Dedifferentiated amniotic fluid mesenchymal stem cell (primary cell): Measurements from ENCODE around the gene NMNAT2.

ENCODE experiments used
- DNase-seq: peaks from one replicate; pipeline ENCODE4 v3.0.0-alpha.2; 2016; ENCODE audit errors: extremely low spot score

NMNAT2 gene

DNA sequence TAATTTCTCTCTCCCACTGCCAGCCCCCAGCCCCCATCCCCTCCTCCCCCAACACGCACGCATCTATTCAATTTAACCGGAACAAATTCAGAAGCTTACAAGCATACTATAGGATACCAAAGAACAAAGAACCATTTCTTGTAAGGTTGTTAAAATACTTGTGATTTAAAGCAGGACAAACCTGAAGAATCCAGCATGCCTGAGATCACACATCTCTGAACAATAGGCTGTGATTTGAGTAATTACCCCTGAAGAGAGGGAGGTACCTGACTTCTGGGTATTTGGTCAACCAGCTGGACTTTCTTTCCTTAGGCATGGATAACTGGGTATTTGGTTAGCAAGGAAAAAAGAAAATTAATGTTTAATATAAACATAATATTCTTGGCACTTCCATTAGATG, 105.1 kb downstream of the NMNAT2 start:
- DNase-seq: no peak

GRCh38 chr1:183310753-183311479, 107.3 kb downstream of the NMNAT2 start:
- no peak for DNase-seq

- no peak for DNase-seq
Measured at GRCh38 chr1:183308719-183309118, 109.5 kb downstream of the NMNAT2 start.

GRCh38 chr1:183306317-183307042, 111.7 kb downstream of the NMNAT2 start:
- no peak for DNase-seq

DNA sequence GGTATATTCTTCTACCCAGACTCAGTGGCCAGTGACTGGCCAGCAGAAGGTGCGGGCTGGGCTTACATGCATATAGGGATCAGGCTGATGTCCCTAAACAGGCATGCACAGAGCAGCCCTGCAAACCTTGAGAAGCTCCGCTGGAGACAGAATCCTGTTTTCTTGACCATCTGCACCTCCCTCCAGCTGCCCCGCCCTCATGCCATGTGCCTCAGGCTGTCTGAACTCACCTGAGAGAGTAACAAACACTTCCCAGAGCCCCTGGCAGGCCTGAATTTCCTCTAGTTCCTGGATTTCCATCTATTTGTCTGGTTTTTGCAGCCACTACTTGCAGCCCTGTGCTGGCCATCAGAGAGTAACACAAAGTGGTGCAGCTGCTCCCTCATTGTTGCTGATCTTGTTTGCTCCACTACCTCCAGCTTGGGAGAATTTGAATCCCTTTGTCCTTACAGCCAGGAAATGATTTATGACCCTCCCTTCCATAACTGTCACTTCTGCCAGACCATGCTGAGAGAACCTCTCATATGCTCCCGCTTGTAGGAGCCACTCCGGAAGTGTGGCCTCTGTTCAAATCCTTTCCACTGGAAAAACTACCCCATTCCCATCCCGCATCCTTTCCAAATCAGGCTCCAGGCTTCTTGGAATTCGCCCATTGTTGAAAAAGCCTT, 113.6 kb downstream of the NMNAT2 start:
- no peak for DNase-seq

DNA sequence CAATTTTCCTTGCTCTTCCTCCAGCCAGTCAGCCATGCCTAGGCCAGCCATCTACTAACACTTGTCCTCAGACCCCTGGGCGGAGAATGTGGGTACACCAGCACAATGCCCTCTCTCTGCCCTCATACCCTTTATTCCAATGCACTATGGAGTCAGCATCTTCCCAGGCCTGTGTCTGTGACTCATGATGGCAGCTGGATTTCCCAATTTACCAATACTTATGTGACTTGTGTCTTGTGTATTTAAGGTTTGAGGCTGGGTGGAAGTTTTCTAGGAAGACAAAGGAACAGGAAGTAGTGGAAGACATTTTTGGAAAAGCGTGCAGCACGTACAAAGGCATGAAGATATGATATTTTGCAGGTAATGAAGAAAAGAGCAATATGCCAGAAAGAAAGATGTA, 114.3 kb downstream of the NMNAT2 start:
- no peak for DNase-seq

- no peak for DNase-seq
Measured at GRCh38 chr1:183303323-183303645, 114.9 kb downstream of the NMNAT2 start.

DNA sequence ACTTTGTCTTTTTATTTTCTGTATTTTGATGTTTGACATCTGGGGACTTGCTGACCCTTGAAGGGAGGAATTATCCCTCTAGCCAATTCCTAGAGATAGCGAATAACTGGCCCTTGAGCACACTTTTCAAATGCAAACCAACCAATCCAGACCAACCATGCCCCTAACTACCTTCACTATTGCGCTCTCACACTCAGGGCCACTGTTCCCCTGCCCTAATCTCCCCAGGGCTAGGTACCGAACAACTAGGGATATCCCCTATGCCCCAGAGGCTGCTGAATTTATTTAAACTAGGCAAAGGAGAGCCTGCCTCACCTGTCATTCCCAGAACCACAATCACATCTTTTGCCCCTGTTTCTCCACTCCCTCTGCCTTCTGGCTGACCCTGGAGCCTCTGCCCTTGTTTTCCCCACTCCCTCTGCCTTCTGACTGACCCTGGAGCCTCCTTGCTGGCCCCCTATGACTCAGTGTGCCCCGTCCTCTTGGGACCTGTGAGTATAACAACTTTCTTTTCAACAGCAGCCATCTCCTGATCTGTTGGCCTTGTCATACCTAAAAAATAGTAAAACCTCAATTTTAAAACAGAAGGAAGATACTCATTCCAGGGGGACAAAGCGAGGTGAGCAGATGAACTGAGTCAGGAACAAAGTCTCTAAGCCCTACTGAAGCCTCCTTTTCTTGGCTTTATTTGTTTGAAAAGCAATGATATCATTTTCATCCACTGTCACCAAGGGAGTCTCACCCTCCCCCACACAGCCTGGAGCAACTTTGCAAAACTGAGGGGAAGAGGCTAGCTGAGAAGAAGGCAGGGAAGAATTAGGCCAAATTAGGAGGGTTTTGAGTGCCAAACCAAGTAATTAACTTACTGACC, 115.5 kb downstream of the NMNAT2 start:
- no peak for DNase-seq

GRCh38 chr1:183301239-183301638, 116.9 kb downstream of the NMNAT2 start:
- DNase-seq: no peak

DNA sequence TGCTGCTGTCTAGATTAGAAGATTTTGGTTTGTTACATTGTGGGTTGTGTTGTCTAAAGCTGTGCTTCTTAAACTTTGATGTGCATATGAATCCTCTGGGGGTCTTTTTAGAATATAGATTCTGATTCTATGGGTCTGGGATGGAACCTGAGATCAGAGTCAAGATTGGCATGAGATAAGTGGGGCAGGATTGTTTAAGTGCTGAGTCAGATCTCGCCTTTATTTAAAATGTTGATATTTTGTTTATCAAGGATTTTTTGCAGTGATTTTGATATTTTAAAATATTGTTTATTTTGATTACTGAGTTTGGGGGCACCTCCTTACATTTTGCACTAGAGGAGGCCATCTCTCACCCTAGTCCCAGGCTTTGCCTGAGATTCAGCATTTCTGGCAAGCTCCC, 117.4 kb downstream of the NMNAT2 start:
- DNase-seq: no peak

- DNase-seq: no peak
Measured at GRCh38 chr1:183300395-183300794, 117.8 kb downstream of the NMNAT2 start.

GRCh38 chr1:183296782-183297181, 121.4 kb downstream of the NMNAT2 start:
- DNase-seq: no peak

DNA sequence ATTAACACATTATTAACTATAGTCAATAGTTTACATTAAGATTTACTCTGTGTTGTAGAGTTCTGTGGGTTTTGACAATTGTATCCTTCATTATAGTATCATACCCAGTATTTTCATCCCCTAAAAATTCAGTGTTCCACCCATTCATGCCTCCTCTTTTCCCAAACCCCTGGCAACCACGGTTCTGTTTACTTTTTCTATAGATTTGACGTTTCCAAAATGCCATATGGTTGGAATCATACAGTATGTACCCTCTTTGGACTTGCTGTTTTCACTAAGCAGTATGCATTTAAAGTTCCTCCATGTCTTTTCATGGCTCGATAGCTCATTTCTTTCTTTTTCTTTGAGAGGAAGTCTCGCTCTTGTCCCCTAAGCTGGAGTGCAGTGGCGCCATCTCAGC, 122.7 kb downstream of the NMNAT2 start:
- no peak for DNase-seq

DNA sequence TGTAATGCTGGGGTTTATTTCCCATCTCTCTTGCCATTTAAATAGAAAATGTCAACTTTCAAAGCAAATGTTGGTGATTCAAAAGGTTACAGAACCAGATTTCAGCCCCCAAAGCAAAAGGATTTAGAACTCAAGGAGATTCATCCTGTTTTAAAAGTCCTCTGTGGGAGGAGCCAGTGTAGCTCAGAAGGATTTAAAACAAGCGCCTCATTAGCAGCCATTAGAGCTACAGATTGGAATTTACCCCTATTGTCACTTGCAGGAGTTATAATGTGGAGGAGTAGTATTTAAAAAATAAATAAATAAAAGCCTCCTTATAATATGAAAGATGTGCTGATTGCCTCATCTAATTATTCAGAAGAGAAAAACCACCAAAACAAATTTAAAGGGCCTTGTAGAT, 124.3 kb downstream of the NMNAT2 start:
- DNase-seq: no peak

GRCh38 chr1:183293241-183293640, 124.9 kb downstream of the NMNAT2 start:
- DNase-seq: no peak

DNA sequence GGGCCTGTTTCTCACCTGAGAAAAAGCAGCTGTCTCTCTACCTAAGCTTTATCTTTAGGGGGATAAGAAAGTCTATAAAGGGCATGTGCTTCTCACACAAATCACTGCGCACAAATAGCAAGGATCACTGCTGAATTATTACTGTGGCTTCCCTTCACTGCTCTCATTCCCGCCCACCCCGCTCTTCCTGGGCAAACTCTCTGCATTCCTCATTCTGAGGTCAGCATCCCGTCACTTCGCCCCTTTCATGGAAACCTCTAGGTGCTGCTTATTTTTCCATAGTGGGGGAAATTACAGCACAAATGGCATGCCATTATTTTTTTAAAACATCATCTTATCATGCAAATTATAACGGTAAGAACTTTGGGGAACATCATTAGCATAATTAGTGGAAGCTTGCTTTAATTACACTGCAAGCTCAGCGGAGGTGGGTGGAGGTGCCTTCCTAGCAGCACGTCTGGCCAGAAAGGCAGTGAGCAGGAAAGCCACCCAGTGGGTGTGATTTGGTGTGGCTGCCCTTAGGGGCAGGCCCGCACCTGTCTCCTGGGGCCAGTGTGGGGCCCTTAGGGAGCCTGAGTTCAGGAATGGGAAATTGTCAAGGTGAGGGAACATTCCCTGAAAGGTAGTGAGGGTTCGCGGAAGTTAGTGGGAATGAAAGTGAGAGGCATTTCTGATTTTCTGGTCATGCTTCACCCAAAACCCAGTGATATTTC, 126.2 kb downstream of the NMNAT2 start:
- DNase-seq: peak; percentile 38

GRCh38 chr1:183291216-183291762, 126.9 kb downstream of the NMNAT2 start:
- no peak for DNase-seq

DNA sequence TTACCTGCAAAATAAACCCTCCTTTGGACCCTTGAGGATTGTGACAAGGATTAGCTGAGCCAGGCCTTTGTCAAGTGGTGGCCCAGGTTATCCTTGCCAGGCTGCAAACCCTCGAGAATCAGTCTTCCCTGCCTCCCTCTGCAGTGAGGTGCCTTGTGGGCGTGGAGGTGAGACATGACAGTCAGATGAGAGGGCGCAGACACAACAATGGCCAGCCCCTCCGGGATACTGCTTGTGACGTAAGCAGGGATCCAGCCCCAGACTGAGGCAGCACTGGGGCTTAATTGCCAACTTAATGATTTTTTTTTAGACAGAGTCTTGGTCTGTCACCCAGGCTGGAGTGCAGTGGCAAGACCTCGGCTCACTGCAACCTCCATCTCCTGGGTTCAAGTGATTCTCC, 127.6 kb downstream of the NMNAT2 start:
- DNase-seq: no peak

- no peak for DNase-seq
Measured at GRCh38 chr1:183289051-183289496, 129.1 kb downstream of the NMNAT2 start.

GRCh38 chr1:183288583-183288982, 129.6 kb downstream of the NMNAT2 start:
- DNase-seq: no peak

DNA sequence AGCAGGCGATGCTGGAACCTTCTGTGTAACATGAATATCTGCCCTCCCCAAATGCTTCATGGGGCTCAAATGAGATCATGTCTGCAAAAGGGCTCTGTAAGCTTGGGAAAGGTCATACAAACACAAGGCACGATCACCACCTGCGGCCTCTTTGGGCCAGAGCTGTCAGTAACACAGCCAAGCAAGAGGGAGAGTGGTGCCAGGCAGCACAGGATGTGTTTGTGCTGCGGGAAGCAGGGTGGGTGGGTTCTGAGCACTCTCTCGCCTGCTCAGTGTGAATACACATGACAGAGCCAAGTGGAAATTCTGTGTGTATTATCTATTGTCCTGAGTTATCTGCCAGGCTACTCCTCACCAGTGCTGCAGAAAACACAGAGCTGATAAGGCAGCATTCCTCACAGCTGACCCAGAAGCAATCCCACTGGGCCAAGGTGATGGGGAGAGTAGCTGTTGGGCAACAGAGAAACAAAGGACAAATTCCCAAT, 130.9 kb downstream of the NMNAT2 start:
- DNase-seq: no peak
